HG03135 (cell line): Measurements from ENCODE around the gene TSPAN19.

ENCODE experiments used
- ATAC-seq: cut with Tn5 transposase; IDR thresholded peaks from one replicate; pipeline ENCODE4 v1.9.1; 2021; ENCODE audit warnings: mild to moderate bottlenecking, moderate library complexity; ENCODE audit not compliant: unreplicated experiment

Gene TSPAN19

DNA sequence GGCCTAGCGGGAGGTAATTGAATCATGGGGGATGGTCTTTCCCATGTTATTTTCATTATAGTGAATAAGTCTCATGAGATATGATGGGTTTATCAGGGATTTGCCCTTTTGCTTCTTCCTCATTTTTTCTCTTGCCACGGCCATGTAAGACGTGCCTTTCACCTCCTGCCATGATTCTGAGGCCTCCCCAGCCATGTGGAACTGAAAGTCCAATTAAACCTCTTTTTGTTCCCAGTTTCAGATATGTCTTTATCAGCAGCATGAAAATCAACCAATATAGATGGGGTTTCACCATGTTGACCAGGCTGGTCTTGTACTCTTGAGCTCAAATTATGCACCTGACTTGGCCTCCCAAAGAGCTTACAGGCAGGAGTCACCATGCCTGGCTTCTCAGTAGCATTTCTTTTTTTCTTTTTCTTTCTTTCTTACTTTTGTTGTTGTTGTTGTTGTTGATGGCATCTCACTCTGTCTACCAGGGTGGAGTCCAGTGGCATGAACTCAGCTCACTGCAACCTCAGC is 33.2 kb downstream of the TSPAN19 start:
- ATAC-seq: no peak

DNA sequence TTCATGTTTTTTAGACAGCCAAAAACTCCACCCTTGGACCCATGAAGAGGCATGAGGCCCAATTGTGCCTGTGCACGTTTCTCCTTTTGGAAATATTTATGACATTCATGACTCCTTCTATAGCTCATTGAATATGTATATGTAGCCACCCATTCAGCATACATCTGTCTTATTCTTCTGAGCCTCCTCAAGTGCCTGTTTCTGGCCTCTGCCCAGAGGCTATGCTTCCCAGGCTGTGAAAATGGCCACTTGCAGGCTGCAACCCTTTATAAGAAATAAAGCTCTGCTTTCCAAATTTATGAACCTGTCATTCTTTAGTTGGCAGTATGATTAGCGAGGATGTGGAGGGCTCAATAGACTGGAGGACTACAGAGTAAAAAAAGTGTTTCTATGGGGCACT is 35.3 kb downstream of the TSPAN19 start:
- no peak for ATAC-seq

DNA sequence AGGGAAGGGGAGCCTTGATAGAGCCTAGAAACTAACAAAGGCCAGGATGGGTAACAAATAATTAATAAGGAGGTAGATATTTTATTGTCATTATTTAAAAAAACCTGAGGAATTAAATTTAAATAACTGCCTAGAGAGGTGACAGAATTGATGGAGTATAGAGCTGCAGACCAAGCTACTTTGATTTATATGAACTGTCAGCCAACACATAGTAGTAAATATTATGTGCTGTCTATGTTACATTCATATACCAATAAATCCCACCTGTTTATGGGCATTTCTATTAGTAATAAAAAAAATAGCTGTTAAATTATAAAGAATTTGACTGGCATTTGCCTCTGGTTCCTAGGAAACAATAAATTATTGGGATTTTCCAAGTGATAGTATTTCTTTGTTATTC is 37.7 kb downstream of the TSPAN19 start:
- no peak for ATAC-seq

DNA sequence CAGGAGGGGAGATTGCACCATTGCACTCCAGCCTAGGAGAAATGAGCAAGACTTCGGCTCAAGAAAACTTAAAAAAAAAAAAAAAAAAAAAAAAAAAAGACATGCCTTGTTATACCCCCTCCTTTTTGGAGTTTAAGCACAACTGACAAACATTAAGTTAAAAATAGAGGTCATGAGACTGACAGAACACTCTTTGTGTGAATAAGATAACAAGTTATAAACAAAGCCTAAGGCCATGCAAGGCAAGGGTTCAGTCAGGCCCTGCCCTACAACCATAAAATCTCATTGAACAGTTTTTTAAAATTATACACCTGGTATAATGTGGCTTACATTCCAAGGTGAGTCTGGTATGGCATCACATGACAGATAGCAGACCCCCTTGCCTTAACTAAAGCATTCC is 39.3 kb downstream of the TSPAN19 start:
- no peak for ATAC-seq

DNA sequence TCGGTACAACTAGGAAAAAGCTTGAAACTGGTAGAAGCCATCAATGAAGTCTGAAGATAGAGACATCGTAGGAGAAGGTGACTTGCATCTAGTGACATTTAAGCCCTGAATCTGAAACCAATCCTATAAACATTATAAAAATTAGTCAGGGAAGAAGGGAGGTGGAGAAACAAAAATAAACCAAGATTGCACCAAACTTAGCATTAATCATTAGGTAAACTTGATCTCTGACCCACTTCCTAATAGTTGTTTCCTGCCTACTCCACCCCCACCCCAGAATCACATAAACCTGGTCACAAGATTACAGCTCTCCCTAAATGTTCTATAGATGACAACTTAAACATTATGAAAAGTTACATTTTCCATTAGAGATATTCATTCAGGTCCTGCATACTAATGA is 40.4 kb downstream of the TSPAN19 start:
- no peak for ATAC-seq

DNA sequence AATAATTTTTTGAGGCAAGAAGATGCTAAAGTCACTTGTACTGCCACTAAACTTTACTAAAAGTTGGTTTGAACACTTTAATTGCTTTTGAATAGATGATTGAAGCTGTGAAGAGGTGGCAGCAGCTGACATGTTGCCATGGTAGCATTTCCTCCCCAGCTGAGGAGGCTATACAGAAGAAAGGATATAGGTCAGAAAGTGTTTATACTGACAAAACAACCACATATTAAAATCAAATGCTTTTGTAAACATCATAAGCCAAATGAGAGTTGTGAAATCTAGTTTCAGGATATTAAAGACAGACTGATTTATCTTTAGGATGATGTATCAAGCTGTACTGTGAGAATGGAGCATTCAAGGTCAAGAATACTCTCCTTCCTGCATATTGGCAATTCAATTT is 41.7 kb downstream of the TSPAN19 start:
- ATAC-seq: no peak

DNA sequence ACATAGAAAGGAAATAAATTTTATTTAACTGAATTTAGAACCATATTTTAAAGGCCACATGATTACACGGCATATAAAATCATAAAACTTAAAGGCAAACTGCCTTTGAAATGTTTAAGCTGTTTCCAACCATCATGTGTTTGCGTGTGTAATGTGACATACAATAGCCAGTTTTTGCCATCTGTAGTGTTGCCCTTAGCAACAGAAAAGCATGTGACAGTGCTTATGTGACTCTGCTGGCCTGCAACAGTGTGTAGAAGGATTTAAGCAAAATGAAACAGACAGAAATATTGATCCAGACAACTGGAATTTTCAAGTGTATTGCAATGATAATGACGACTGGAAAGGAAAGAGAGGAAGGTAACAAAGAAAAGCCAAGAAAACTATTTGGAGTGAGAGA is 49.5 kb downstream of the TSPAN19 start:
- ATAC-seq: no peak

DNA sequence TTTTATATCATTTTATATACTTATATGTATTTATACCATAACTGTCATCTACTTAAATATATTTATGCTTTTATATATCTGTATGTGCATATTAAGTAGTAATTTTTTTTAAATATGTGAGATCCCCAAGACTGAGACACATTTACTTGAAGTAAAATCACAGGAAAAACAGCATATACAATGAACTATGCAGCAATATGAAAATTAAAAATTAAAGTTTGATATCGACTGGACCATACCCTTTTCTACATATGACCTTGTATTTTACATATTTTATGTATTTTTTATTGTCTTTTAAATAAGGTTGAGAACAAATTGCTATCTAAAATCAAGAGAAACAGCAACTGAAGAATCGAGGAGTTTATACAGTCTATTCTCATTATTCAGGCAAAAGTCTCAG is 50.0 kb downstream of the TSPAN19 start:
- ATAC-seq: no peak

DNA sequence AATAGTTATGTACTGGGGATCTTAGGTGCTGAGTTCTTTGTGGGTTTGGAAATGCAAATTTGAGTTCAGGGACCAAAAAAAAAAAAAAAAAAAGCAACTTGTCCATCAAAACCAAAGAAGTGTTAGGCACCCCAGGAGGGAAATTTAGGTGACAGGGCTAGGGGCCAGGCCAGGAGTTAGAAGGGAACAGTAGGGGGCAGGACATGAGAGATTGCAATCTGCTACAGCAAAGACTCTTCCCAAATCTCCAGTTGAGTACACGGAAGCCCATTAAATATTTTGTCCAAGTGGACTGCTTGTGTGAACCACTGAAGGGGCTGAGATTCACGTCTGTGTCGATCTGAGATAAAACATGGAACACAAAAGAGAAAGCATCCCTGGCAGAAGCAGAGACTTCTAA is 52.8 kb downstream of the TSPAN19 start:
- no peak for ATAC-seq

DNA sequence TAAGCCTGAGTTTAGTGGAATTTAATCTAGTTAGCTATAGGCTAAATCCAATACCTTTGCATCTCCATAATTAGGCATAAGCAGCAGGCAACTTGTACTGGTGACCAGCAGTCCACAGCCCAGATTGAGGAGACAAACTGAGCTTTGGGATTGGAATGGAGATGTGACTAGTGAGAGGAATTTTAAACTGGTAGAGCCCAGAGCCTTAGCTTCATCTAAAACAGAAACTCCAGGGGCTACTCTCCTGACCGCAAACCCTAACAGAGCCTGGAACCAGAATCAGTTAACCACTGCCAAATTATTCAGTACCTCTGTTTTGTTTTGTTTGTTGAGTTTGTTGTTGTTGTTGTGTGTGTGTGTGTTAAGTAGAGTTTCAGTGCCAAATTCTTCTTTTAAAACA is 53.2 kb downstream of the TSPAN19 start:
- ATAC-seq: no peak

DNA sequence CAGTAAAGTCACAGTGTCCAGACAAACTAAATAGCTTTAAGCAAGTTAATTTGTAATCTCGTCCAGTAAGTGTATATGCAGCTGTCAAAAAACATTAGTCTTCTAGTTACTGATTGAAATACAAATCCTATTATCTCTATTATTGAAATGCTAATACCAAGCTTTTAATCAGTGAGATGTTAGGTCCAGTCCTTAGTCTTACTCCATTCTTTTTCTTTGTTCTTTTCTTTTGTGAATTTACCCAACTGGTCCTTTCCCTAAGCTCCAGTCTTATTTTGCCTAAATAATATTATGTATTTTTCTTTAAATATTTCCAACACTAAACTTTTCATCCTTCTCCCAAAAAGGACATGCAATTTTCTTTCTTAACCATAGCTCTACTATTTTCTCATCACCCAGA is 57.2 kb downstream of the TSPAN19 start:
- no peak for ATAC-seq

DNA sequence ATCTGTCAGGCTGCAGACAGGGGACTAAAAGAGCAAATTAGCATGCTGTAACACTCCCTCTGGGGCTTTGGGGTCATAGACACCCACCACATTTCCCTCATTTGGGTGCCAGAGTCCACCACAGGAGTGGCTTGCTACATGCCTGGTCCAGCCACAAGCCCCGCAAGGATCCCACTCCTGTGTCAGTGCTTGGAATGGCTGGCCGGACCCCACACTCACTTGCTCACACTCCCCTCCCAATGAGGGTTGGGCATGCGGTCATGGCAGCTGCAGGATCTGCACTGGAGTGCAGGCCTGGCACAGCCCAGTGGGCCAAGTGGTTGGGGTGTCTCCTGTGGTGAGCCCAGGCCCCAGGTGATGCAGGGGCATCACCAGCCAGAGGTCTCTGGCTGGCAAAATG is 59.9 kb downstream of the TSPAN19 start:
- no peak for ATAC-seq

DNA sequence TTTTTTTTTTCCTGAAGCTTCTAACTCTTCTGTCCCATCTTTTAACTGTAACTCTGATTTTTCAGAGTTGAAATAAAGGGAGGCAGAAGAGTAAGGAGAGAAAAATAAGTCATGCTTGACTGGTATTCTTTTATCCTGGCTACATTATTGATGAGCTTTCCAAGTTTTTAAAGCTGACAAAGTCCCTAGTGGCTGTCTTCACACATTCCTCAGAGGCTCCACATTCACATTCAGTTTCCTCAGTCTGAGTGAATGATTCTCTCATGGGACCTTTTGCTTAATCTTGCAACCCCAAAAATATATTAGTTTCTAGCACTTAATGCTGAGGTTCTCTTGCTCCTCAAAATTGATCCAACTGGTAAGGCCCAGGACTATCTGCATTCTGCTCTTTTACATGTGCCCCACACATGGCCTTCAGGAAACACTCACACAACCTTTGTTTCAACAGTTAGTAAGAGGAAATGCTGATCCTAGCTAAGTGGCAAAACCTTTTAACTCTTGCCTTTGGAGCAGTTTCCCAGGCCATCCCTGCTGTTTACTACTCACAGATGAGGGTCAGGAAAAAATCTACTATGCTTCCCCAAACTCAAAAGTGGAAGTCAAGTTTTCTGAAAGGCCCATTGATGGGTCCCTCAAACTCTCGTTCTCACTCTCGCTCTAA is 61.8 kb downstream of the TSPAN19 start:
- no peak for ATAC-seq

DNA sequence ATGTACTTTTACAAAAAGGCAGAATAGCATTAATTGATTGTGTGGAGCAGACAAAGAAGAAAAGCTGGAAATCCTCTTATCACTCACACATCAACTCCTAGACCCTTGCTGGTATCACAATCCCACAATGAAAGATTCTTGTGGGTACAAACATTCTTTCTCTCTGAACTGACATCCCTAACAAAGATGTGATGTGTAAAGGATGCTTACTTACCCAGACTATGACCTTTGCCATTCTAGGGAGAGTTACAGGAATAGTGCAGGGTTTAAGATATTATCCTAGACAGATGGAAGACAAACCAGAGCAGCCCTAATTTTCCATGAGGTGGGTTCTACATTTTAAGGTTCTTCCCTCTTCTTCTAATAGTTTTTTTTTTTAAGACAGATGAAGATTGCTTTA is 63.1 kb downstream of the TSPAN19 start:
- ATAC-seq: no peak

DNA sequence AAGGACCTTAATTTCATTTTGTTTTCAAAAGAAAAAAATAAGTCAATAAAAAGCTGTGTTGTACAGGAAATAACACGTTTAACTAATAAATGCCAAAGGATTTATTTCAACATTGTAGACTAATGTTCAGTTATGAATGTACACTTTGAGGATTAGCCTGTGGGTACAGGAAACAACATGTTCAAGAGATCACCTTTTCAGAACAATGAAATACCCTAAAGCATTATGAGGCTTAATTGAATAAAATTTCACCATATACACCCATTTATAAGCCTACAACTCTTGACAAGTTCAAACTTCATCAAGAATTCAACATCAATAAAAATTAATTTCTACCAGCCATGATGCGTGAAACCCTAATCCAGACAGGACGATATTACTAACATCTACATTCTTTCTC is 66.9 kb downstream of the TSPAN19 start:
- no peak for ATAC-seq
